Activated gamma-delta T cell treated with Interleukin-2 at 50 U/mL for 16 hours (primary cell): Measurements from ENCODE around the gene COBL.
"Not testable (repeated sequence)": the region's sequence is repeated elsewhere in the genome, so short reads cannot be mapped to it uniquely, and the experiment has no call there.

Experiments used
- DNase-seq: peaks from one replicate; pipeline ENCODE4 v3.0.0-alpha.2; 2020

Gene COBL

GRCh38 chr7:51229106-51229537, 87.5 kb downstream of the COBL start:
- no peak for DNase-seq

GRCh38 chr7:51228386-51228958, 88.1 kb downstream of the COBL start:
- DNase-seq = no peak

- DNase-seq = no peak
Observed at GRCh38 chr7:51227861-51228260, 88.7 kb downstream of the COBL start.

GRCh38 chr7:51226916-51227535, 89.6 kb downstream of the COBL start:
- DNase-seq = no peak

- no peak for DNase-seq
Observed at GRCh38 chr7:51226063-51226755, 90.4 kb downstream of the COBL start.

- no peak for DNase-seq
Observed at GRCh38 chr7:51224811-51225595, 91.6 kb downstream of the COBL start.

- DNase-seq = no peak
Observed at GRCh38 chr7:51223505-51223904, 93.1 kb downstream of the COBL start.

GRCh38 chr7:51222916-51223315, 93.7 kb downstream of the COBL start:
- no peak for DNase-seq

- DNase-seq = no peak
Observed at GRCh38 chr7:51220226-51220625, 96.4 kb downstream of the COBL start.

- DNase-seq = no peak
Observed at GRCh38 chr7:51219261-51219988, 97.2 kb downstream of the COBL start.

- no peak for DNase-seq
Observed at GRCh38 chr7:51217804-51218203, 98.8 kb downstream of the COBL start.

GRCh38 chr7:51214098-51214497, 102.5 kb downstream of the COBL start:
- no peak for DNase-seq

GRCh38 chr7:51213618-51214017, 103.0 kb downstream of the COBL start:
- DNase-seq = no peak

GRCh38 chr7:51210766-51211165, 105.8 kb downstream of the COBL start:
- no peak for DNase-seq

- no peak for DNase-seq
Observed at GRCh38 chr7:51209426-51209825, 107.2 kb downstream of the COBL start.

- DNase-seq = not testable (repeated sequence)
Observed at GRCh38 chr7:51208125-51208524, 108.5 kb downstream of the COBL start.

- no peak for DNase-seq
Observed at GRCh38 chr7:51198654-51199053, 118.0 kb downstream of the COBL start.

- DNase-seq = no peak
Observed at GRCh38 chr7:51190969-51191368, 125.6 kb downstream of the COBL start.

GRCh38 chr7:51189777-51190176, 126.8 kb downstream of the COBL start:
- DNase-seq = no peak

- DNase-seq = no peak
Observed at GRCh38 chr7:51188987-51189386, 127.6 kb downstream of the COBL start.

GRCh38 chr7:51187941-51188340, 128.7 kb downstream of the COBL start:
- no peak for DNase-seq

GRCh38 chr7:51186531-51186930, 130.1 kb downstream of the COBL start:
- DNase-seq = no peak

- no peak for DNase-seq
Observed at GRCh38 chr7:51182636-51183166, 133.9 kb downstream of the COBL start.
